Left kidney (tissue), 2 donors: ENCODE data around the gene ZNF629. TPM values are rescaled to one million over a fixed set of nuclear protein-coding genes. Genes with fewer than 3 reads are reported as not detected.

ENCODE experiments used
- DNase-seq: peaks from one replicate; pipeline ENCODE4 v3.0.0-alpha.2; 2013
- polyA plus RNA-seq: library from polyadenylated mRNA; unstranded; fragments of 120-200 nt; gene quantifications from one replicate; pipeline ENCODE4 v1.2.1, GENCODE V29; 2013; ENCODE audit not compliant: insufficient read length

ZNF629 gene
- polyA plus RNA-seq, 1 donor = 27.6 TPM

DNA sequence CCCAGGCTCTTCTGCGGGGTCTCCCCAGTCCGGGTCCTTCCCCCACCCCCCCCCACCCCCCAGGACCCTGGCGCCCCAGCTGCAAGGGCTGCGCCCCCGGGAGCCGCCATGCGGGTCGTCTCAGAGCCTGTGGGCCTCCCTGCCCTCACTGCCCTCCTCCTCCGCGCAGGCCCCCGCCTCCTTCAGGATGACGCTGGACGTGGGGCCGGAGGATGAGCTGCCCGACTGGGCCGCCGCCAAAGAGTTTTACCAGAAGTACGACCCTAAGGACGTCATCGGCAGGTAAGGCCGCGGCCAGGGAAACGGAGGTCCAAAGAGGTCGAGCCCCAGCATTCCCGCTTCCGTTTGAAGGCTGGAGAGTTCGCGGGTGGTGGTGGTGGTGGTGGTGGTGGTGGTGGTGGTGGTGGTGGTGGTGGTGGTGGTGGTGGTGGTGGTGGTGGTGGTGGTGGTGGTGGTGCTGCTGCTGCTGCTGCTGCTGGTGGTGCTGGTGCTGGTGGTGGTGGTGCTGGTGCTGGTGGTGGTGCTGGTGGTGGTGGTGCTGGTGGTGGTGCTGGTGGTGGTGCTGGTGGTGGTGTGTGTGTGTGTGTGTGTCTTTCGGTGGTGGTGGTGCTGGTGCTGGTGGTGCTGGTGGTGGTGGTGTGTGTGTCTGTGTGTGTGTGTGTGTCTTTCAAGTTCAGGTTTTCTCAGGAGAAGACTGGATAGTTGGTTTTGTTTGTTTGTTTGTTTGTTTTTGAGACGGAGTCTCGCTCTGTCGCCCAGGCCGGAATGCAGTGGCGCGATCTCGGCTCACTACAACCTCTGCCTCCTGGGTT, 38.2 kb downstream of the ZNF629 start:
- no peak for DNase-seq

GRCh38 chr16:30747799-30748633, 39.0 kb downstream of the ZNF629 start, which contains the start of gene PHKG2:
PHKG2 (plus strand) TSS chr16:30748425; CDS start chr16:30748821, 396 bp downstream.
- DNase-seq = peak; percentile 98

DNA sequence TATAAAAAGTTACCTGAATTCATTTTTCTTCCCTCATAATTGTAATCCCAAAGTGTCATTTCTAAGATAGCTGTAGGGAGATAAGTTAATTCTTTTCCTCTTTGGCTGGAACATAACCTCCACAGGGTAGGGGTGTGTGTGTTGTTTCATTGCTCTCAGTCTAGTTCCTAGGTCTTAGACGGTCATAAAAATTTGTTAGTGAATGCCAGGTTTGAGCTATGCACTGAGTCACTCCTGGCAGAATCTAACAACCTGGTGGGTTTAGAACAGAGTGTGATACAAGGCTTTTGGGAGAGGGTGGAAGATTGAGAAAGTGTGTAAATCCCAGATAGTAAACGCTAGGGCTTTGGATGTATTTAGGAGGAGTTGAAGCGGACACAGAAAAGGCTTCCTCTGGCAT, 39.7 kb downstream of the ZNF629 start:
- no peak for DNase-seq

GRCh38 chr16:30746638-30747175, 40.3 kb downstream of the ZNF629 start:
- DNase-seq = no peak

DNA sequence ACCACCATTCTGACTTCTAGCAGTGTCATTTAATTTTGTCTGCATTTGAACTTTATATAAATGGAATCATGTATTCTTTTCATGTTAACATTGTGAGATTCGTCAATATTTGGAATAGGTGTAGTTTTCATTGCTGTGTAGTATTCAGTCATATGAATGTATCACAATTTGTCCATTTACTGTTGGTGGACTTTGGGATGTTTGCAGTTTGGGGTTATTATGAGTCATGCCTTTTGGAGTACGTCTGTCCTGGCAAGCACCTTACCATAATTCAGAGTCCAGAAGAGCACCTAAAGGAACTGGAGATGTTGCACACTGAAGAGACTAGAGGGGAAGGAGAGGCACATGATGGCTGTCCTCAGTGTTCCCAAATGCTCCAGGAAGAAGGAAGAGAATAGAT, 41.9 kb downstream of the ZNF629 start:
- no peak for DNase-seq

- no peak for DNase-seq
These were observed 42.8 kb downstream of the ZNF629 start for GRCh38 chr16:30744183-30744582.

DNA sequence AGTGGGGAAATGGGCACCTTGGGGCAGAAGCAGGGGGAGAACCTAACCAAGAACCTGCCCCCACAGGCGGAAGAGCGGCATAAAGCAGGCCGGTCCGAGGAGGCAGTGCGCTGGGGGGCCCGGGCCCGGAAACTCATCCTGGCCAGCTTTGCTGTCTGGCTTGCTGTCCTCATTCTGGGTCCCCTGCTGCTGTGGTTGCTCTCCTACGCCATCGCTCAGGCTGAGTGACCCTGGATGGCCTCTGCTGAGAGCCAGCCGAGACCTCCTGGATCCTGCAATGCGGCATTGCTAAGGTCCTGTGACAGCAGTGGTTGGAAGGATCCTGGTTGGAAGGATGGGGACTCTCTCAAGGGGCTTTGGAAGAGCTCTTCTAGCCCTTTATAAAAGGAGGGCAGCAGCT, 43.3 kb downstream of the ZNF629 start:
- DNase-seq = no peak

DNA sequence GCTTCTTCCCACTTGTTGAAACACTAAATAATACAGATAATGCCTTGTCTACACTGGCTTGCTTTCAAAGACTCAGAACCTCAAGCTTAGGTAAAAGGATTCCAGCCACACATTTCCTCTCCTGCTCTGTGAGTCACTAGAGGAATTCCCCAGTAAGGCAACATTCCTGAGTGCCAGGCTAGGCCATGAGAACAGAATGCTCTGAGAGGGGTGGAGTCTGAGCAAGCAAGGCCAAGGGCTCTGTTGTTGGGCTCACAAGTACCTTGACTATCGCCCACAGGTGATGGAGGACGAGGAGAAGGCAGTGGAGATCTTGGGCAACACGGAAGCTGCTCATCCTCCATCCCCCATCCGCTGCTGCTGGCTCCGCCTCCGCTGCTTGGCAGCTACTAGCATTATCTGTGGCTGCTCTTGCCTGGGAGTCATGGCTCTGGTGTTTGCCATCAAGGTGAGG, 45.5 kb downstream of the ZNF629 start:
- no peak for DNase-seq

DNA sequence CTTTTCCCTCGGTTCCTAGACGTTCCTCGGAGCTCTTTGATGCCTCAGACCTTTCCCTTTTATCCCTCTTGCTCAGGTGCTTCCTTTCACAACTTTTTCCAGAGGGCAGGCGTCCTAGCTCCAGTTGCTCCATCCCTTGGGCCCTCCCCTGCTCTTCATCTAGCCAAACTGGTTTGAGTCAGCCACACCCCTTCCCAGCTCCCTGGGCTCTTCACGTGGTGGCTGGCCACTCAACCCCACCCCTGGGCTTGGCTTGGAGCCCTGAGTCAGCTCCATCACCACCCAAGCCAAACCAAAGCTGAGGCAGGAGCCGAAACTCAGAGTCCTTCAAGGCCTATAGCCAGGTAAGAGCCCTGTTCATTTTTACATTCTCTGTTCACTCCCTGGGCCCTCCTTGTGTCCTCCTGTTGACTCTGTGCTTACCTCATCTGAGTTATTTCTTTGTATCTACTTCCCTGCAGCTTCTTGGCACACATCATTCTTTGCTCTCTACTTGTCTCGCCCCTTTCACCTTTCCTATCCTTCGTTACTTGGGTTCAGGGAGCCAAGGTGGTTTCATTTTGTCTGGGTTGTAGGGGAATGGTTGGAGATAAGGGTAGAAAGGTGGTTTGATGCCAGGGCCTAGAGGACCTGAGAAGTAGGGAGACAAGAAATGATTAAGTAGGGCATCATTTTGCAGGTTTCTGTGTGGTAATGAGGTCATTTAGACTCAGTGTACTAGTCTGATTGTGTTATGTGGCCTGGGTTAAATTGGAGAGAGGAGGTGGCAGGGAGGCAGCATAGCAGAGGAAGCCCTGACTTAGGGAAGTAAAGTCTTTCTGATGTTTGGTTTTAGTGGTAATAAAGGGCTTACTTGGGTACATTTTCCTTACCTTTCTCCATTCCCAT, 46.4 kb downstream of the ZNF629 start:
- DNase-seq = peak; percentile 42

GRCh38 chr16:30738984-30739951, 47.7 kb downstream of the ZNF629 start:
- no peak for DNase-seq

DNA sequence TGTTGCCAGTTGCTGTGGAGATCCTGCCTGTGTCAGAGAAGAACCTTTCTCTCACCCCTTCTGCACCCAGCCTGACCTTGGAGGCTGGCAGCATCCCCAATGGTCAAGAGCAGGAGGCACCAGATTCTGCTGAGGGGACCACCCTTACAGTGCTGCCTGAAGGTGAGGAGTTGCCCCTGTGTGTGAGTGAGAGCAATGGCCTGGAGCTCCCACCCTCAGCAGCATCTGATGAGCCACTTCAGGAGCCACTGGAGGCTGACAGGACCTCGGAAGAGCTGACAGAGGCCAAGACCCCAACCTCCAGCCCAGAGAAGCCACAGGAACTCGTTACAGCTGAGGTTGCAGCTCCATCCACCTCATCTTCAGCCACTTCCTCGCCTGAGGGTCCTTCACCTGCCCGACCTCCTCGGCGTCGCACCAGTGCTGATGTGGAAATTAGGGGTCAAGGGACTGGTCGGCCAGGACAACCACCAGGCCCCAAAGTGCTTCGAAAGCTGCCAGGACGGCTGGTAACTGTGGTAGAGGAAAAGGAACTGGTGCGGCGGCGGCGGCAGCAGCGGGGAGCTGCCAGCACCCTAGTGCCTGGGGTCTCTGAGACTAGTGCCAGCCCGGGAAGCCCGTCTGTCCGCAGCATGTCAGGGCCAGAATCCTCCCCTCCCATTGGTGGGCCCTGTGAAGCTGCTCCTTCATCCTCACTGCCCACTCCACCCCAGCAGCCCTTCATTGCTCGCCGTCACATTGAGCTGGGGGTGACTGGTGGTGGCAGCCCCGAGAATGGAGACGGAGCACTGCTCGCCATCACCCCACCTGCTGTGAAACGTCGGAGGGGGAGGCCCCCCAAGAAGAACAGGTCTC, 49.0 kb downstream of the ZNF629 start:
- no peak for DNase-seq

DNA sequence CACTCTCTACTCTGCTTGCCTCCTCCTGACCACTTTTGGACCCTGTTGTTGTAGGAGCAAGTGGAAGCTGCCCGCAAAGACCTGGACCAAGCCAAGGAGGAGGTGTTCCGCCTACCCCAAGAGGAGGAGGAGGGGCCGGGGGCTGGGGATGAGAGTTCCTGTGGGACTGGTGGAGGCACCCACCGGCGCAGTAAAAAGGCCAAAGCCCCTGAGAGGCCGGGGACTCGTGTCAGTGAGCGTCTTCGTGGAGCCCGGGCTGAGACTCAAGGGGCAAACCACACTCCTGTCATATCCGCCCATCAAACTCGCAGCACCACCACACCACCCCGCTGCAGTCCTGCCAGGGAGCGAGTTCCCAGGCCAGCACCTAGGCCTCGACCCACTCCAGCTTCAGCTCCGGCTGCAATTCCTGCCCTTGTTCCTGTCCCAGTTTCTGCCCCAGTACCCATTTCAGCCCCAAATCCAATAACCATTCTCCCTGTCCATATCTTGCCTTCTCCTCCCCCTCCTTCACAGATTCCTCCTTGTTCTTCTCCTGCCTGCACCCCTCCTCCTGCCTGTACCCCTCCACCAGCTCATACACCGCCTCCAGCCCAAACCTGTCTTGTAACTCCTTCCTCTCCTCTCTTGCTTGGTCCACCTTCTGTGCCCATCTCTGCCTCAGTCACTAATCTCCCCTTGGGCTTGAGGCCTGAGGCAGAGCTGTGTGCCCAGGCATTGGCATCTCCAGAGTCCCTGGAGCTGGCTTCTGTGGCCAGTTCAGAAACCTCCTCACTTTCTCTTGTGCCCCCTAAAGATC, 49.8 kb downstream of the ZNF629 start:
- DNase-seq = no peak

DNA sequence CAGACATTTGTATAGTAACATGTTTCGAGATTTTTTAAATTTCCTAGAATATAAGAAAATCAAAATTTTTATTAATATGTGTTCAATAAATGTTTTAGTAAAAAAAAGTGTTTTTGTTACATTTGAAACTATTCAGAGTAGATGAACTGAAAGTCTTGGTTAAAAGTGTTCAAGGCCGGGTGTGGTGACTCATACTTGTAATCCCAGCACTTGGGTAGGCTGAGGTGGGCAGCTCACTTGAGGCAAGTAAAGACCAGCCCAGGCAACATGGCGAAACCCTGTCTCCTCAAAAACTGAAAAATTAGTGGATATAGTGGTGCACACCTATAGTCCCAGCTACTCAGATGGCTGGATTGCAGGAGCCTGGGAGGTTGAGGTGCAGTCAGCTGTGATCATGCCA, 55.6 kb downstream of the ZNF629 start:
- no peak for DNase-seq

DNA sequence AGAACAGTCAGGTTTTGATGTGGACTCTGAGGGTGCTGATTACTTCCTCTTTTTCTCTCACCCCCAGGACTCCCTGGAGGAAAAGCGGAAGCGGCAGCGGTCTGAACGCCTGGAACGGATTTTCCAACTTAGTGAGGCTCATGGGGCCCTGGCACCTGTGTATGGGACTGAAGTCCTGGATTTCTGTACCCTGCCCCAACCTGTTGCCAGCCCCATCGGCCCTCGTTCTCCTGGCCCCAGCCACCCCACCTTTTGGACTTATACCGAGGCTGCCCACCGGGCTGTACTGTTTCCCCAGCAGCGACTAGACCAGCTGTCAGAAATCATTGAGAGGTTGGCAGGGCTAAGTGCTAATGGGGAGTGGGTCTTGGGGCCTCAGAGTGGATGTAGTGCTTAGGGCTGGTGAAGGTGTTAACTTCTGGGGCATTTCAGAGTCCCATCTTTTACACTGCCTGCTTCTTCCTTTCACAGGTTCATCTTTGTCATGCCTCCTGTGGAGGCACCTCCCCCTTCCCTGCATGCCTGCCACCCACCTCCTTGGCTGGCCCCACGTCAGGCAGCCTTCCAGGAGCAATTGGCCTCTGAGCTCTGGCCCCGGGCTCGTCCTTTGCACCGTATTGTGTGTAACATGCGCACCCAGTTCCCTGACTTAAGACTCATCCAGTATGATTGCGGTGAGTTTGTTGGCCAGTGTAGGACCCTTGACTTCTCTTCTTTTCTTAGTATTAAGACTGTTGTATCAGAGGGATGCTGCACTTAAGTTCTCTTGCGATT, 57.9 kb downstream of the ZNF629 start:
- DNase-seq = no peak
